ENCODE results near the gene DGCR6L.

DGCR6L gene

DNA sequence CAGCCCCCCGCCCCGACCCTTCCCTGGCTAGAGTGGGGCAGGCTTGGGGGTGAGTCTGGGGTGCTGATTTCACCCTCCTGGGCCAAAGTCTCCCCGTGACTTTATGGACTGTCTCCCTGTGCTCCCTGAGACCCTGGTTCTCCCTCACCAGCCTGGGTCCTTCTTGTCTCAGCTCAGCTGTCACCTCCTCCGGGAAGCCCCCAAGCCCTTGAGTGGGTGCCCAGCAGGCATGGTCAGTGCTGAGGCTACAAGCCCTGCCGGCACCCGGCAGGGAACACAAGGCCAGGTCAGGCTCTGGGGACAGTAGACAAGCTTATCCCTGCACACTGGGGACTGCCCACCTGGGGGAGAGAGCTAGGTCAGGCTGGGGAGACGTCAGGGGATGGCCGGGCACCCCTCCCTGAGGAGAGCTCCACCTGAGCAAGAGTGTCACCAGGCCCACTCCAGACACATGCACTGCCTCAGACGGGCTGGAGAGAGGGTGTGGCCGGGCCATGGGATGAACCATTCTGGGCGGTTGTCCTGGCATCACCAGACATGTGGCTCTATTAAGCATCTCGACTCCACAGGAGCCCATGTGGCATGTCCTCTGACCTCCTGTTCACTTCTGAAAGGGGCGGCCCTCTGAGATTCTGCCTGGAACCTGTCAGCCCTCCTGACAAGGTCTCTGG lies 29.1 kb downstream of the DGCR6L start:
- TF ChIP-seq NFIC (IDR thresholded peaks at IDR 0.05) (no peak), ZBTB7A (IDR thresholded peaks at IDR 0.05; ENCODE audit: low read depth) (no peak), EGR1 (IDR thresholded peaks at IDR 0.05) (no peak)
- TF ChIP-seq, protein P1, sequence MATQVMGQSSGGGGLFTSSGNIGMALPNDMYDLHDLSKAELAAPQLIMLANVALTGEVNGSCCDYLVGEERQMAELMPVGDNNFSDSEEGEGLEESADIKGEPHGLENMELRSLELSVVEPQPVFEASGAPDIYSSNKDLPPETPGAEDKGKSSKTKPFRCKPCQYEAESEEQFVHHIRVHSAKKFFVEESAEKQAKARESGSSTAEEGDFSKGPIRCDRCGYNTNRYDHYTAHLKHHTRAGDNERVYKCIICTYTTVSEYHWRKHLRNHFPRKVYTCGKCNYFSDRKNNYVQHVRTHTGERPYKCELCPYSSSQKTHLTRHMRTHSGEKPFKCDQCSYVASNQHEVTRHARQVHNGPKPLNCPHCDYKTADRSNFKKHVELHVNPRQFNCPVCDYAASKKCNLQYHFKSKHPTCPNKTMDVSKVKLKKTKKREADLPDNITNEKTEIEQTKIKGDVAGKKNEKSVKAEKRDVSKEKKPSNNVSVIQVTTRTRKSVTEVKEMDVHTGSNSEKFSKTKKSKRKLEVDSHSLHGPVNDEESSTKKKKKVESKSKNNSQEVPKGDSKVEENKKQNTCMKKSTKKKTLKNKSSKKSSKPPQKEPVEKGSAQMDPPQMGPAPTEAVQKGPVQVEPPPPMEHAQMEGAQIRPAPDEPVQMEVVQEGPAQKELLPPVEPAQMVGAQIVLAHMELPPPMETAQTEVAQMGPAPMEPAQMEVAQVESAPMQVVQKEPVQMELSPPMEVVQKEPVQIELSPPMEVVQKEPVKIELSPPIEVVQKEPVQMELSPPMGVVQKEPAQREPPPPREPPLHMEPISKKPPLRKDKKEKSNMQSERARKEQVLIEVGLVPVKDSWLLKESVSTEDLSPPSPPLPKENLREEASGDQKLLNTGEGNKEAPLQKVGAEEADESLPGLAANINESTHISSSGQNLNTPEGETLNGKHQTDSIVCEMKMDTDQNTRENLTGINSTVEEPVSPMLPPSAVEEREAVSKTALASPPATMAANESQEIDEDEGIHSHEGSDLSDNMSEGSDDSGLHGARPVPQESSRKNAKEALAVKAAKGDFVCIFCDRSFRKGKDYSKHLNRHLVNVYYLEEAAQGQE (IDR thresholded peaks at IDR 0.05; ENCODE audit: low read depth): no peak
- TF ChIP-seq, protein P2, sequence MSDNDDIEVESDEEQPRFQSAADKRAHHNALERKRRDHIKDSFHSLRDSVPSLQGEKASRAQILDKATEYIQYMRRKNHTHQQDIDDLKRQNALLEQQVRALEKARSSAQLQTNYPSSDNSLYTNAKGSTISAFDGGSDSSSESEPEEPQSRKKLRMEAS (IDR thresholded peaks at IDR 0.05): no peak

DNA sequence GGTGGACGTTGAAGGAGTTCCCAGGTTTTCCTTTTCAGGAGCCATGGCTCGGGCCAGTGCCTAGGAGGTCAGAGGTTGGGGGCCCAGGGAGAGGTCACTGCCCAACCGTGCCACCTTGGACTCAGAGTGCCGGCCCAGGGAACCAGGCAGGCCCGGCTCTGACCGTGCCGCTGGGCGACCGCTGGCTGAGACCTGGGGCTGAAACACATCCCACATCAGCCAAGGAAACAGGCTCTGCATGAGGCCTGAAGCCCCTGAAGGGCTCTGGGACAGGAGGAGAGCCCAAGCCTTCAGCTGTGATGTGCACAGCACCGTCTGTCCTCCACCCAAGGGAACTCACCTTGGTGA lies 29.8 kb downstream of the DGCR6L start:
- TF ChIP-seq, protein P1 (IDR thresholded peaks at IDR 0.05; ENCODE audit: low read depth): no peak
- TF ChIP-seq FOXM1 (IDR thresholded peaks at IDR 0.05; ENCODE audit: borderline replicate concordance, low read depth) (no peak), EGR1 (IDR thresholded peaks at IDR 0.05) (no peak), NFIC (IDR thresholded peaks at IDR 0.05) (no peak), CREB1 (IDR thresholded peaks at IDR 0.05; ENCODE audit: low read depth) (no peak), TCF12 (IDR thresholded peaks at IDR 0.05; ENCODE audit: low read depth) (no peak), YY1 (IDR thresholded peaks at IDR 0.05; ENCODE audit: low read depth) (no peak), TEAD4 (IDR thresholded peaks at IDR 0.05) (no peak), RAD21 (IDR thresholded peaks at IDR 0.05; ENCODE audit: low read depth) (no peak), EP300 (IDR thresholded peaks at IDR 0.05; ENCODE audit: borderline replicate concordance) (no peak), TAF1 (IDR thresholded peaks at IDR 0.05; ENCODE audit: low read depth) (no peak), CEBPB (IDR thresholded peaks at IDR 0.05) (no peak), ZBTB7A (IDR thresholded peaks at IDR 0.05; ENCODE audit: low read depth) (no peak)
- TF ChIP-seq, protein P3, sequence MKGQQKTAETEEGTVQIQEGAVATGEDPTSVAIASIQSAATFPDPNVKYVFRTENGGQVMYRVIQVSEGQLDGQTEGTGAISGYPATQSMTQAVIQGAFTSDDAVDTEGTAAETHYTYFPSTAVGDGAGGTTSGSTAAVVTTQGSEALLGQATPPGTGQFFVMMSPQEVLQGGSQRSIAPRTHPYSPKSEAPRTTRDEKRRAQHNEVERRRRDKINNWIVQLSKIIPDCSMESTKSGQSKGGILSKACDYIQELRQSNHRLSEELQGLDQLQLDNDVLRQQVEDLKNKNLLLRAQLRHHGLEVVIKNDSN (IDR thresholded peaks at IDR 0.05): no peak
- TF ChIP-seq, protein P2 (IDR thresholded peaks at IDR 0.05): no peak

DNA sequence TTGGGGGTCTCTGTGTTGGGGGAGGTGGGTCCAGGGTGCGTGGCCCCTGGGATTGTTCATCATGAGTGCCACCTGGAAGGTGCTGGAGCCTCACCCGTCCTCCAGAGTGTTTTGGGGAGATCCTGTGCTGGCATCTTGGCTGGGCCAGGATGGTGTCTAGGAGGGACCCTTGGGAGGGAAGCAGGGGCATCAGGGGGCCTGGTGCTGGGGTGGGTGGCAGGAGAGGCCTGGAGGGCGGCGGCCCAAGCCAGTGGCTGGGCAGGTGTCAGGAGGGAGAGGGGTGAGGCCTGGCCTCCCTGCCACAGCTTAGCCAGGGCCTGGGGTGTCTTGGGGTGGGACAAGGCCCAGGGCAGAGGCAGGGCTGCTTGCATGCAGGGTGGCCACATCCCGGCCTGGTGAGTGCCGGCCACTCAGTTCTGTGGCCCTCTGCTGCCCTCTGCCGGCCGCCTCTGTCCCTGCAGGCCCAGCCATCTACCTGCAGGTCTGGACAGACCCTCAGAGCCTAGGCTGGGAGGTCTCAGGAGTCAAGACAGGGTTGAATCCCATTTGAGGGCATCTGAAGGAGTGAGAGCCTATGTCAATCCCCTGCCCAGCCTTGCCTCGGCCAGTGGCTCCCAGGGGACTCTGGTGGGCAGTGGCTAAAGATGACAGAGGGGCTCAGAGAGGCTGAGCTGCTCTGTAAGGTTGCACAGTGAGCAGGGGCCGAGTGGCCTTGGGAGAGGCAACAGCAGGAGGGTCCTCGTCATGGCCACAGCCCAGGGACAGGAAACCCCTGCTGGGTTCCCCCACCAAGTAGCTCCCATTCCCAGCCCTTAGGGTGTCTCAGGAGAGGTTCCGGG lies 34.2 kb downstream of the DGCR6L start:
- TF ChIP-seq RAD21 (IDR thresholded peaks at IDR 0.05; ENCODE audit: low read depth): peak; percentile 84

DNA sequence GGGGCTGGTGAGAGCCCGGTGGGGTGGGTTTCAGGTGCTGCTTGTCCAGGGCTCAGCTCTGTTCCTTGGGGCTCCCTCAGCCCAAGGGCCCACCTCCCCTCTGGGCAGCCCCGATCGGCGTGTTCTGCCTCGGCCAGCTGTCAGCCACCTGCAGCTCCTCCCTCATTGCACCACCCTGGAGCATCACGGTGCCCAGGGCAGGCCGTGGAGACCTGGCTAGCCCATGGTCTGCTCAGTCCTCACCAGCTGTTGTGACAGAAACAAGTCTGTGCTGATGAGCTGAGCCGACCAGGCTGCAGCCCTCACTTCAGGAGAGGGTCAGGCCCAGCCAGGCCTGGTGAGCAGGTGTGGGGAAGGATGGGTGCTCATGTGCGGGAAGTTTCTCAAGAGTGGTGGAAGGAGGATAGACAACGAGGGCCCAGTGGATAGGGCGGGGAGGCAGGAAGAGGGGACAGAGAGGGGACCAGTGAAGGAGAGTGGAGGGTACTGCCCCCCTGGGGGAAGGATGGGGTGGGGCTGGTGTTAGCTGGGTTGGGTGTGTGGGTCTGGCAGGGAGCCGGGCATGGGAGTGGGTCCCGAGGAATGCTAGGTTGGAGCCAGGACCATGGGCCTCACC lies 35.3 kb downstream of the DGCR6L start:
- TF ChIP-seq ZBTB7A (IDR thresholded peaks at IDR 0.05; ENCODE audit: low read depth) (no peak), YY1 (IDR thresholded peaks at IDR 0.05; ENCODE audit: low read depth) (no peak), RAD21 (IDR thresholded peaks at IDR 0.05; ENCODE audit: low read depth) (no peak), FOXM1 (IDR thresholded peaks at IDR 0.05; ENCODE audit: borderline replicate concordance, low read depth) (no peak), TEAD4 (IDR thresholded peaks at IDR 0.05) (no peak), EP300 (IDR thresholded peaks at IDR 0.05; ENCODE audit: borderline replicate concordance) (no peak), CEBPB (IDR thresholded peaks at IDR 0.05) (no peak), CREB1 (IDR thresholded peaks at IDR 0.05; ENCODE audit: low read depth) (no peak), NFIC (IDR thresholded peaks at IDR 0.05) (no peak), EGR1 (IDR thresholded peaks at IDR 0.05) (no peak), TCF12 (IDR thresholded peaks at IDR 0.05; ENCODE audit: low read depth) (no peak), TAF1 (IDR thresholded peaks at IDR 0.05; ENCODE audit: low read depth) (no peak)
- TF ChIP-seq, protein P2 (IDR thresholded peaks at IDR 0.05): no peak
- TF ChIP-seq, protein P1 (IDR thresholded peaks at IDR 0.05; ENCODE audit: low read depth): no peak
- TF ChIP-seq, protein P3 (IDR thresholded peaks at IDR 0.05): no peak
